ENCODE data around the gene PCDHB10.
A peak's percentile ranks its signal among the peaks of the same experiment; 100 is the strongest.
"Not testable (repeated sequence)": the region's sequence is repeated elsewhere in the genome, so short reads cannot be mapped to it uniquely, and the experiment has no call there.

Gene PCDHB10

DNA sequence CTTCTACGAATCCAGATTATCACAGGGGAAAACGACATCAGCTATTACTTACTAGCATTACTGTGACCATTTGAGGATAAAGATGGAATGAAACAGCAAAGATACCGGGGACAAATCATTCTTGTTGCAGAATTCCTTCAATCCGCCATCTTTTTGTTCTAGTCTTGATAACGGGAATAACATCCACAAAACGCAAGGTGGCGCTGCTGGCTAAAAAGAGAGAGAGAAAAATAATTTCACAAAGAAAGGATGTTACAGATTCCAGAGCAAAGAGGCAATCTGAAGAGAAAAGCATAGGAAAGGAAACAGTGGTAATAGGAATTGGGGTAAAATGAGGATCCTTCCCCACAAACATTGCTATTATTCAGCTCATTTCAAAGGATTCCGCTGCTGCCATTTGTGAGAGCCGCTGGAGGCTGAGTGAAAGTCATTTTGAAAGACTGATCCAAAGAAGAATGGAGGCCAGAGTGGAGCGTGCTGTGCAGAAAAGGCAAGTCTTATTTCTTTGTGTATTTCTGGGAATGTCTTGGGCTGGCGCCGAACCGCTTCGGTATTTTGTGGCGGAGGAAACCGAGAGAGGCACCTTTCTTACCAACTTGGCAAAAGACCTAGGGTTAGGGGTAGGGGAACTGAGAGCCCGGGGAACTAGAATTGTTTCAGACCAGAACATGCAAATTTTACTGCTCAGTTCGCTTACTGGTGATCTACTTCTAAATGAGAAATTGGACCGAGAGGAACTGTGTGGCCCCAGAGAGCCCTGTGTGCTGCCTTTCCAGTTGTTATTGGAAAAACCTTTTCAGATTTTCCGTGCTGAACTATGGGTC lies 19.6 kb upstream of the PCDHB10 start, which contains the start of gene PCDHB7:
Gene PCDHB7, plus strand, starts transcription at position 264 of the 824 bp plus-strand sequence. Its CDS starts 192 bp downstream, at position 456.
- no peak within 1 kb of the TSS for H3K4me3 ChIP-seq (ENCODE audit: low read depth, low read length)
- no peak for DNase-seq (ENCODE audit: low read depth)
- peak; percentile 9 for TF ChIP-seq CTCF (IDR thresholded peaks at IDR 0.05; ENCODE audit: insufficient read depth, low read depth, low read length, missing control alignments)

DNA sequence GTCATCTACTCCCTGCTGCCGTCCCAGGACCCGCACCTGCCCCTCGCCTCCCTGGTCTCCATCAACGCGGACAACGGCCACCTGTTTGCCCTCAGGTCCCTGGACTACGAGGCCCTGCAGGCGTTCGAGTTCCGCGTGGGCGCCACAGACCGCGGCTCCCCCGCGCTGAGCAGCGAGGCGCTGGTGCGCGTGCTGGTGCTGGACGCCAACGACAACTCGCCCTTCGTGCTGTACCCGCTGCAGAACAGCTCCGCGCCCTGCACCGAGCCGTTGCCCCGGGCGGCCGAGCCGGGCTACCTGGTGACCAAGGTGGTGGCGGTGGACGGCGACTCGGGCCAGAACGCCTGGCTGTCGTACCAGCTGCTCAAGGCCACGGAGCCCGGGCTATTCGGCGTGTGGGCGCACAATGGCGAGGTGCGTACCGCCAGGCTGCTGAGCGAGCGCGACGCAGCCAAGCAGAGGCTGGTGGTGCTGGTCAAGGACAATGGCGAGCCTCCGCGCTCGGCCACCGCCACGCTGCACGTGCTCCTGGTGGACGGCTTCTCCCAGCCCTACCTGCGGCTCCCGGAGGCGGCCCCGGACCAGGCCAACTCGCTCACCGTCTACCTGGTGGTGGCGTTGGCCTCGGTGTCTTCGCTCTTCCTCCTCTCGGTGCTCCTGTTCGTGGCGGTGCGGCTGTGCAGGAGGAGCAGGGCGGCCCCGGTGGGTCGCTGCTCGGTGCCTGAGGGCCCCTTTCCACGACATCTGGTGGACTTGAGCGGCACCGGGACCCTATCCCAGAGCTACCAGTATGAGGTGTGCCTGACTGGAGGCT lies 17.7 kb upstream of the PCDHB10 start:
- not testable (repeated sequence) for DNase-seq (ENCODE audit: low read depth)

GRCh38 chr5:141175933-141176332 lies 16.2 kb upstream of the PCDHB10 start:
- H3K4me3 ChIP-seq (ENCODE audit: low read depth, low read length), result no peak overlapping the region
- TF ChIP-seq CTCF (IDR thresholded peaks at IDR 0.05; ENCODE audit: insufficient read depth, low read depth, low read length, missing control alignments), result no peak
- no peak for DNase-seq (ENCODE audit: low read depth)

More for the DNA sequence above, 17.7 kb upstream of the PCDHB10 start:
- not testable (repeated sequence) for H3K4me3 ChIP-seq (ENCODE audit: low read depth, low read length)

DNA sequence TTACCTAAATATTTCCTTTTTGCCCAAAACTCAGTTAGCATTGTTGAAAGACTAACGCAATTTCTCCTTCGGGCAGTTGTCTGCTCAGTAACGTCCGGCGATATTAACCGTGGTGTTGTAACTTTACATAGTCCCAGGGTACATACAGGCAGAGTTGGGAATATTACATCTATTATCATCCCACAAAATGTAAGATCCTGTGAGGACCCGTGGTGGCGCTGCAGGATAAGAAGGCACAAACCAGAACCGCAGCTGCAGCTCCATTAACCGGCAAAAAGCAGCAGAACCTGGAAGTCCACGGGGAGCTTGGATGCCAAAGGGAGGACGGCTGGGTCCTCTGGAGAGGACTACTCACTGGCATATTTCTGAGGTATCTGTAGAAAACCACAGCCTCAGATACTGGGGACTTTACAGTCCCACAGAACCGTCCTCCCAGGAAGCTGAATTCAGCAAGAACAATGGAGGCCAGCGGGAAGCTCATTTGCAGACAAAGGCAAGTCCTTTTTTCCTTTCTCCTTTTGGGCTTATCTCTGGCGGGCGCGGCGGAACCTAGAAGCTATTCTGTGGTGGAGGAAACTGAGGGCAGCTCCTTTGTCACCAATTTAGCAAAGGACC lies 14.5 kb upstream of the PCDHB10 start, which contains the start of gene PCDHB8:
Gene PCDHB8, plus strand, starts transcription at position 214 of the 615 bp plus-strand sequence. Its CDS starts 245 bp downstream, at position 459.
- not testable (repeated sequence) for H3K4me3 ChIP-seq (ENCODE audit: low read depth, low read length); DNase-seq (ENCODE audit: low read depth)

DNA sequence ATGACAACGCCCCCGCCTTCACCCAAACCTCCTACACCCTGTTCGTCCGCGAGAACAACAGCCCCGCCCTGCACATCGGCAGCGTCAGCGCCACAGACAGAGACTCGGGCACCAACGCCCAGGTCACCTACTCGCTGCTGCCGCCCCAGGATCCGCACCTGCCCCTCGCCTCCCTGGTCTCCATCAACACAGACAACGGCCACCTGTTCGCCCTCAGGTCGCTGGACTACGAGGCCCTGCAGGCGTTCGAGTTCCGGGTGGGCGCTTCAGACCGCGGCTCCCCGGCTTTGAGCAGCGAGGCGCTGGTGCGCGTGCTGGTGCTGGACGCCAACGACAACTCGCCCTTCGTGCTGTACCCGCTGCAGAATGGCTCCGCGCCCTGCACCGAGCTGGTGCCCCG lies 12.8 kb upstream of the PCDHB10 start:
- not testable (repeated sequence) for H3K4me3 ChIP-seq (ENCODE audit: low read depth, low read length); DNase-seq (ENCODE audit: low read depth)

- not testable (repeated sequence) for H3K4me3 ChIP-seq (ENCODE audit: low read depth, low read length); DNase-seq (ENCODE audit: low read depth)
Measured at GRCh38 chr5:141179876-141180275, 12.3 kb upstream of the PCDHB10 start.

- TF ChIP-seq CTCF (IDR thresholded peaks at IDR 0.05; ENCODE audit: insufficient read depth, low read depth, low read length, missing control alignments), result no peak
- no peak for DNase-seq (ENCODE audit: low read depth)
- H3K4me3 ChIP-seq (ENCODE audit: low read depth, low read length), result no peak overlapping the region
Measured at GRCh38 chr5:141180313-141180712, 11.8 kb upstream of the PCDHB10 start.

GRCh38 chr5:141182248-141182647 lies 9.9 kb upstream of the PCDHB10 start, which contains the start of gene PCDHB16:
TSS of gene PCDHB16 (plus strand) at chr5:141182387. CDS start at chr5:141182560, 173 bp downstream.
- no peak within 1 kb of the TSS for H3K4me3 ChIP-seq (ENCODE audit: low read depth, low read length)
- DNase-seq (ENCODE audit: low read depth), result peak; percentile 2
- TF ChIP-seq CTCF (IDR thresholded peaks at IDR 0.05; ENCODE audit: insufficient read depth, low read depth, low read length, missing control alignments), result no peak

- not testable (repeated sequence) for H3K4me3 ChIP-seq (ENCODE audit: low read depth, low read length); DNase-seq (ENCODE audit: low read depth)
Measured at GRCh38 chr5:141184117-141184855, 7.9 kb upstream of the PCDHB10 start.

Measured in GM12865 (cell line).